ENCODE results near the gene SGPP1.
A peak's percentile ranks its signal among the peaks of the same experiment; 100 is the strongest.
"Not testable (repeated sequence)": the region's sequence is repeated elsewhere in the genome, so short reads cannot be mapped to it uniquely, and the experiment has no call there.

Gene SGPP1

GRCh38 chr14:63727736-63728728 is at the start of gene SGPP1:
Gene SGPP1, minus strand, starts transcription at chr14:63728065. Its CDS starts 121 bp downstream, at chr14:63727944.
- peak; percentile 73 for DNase-seq (ENCODE audit: low spot score)

- DNase-seq (ENCODE audit: low spot score), result no peak
These were observed 49.2 kb upstream of the SGPP1 start for GRCh38 chr14:63777024-63777423.

- no peak for DNase-seq (ENCODE audit: low spot score)
These were observed 45.6 kb upstream of the SGPP1 start for GRCh38 chr14:63773504-63773903.

GRCh38 chr14:63770187-63770807 is 42.4 kb upstream of the SGPP1 start:
- DNase-seq (ENCODE audit: low spot score), result peak; percentile 22

- DNase-seq (ENCODE audit: low spot score), result no peak
These were observed 38.7 kb upstream of the SGPP1 start for GRCh38 chr14:63766611-63767010.

GRCh38 chr14:63764620-63765139 is 36.8 kb upstream of the SGPP1 start:
- DNase-seq (ENCODE audit: low spot score), result no peak

GRCh38 chr14:63764103-63764502 is 36.2 kb upstream of the SGPP1 start:
- DNase-seq (ENCODE audit: low spot score), result no peak

GRCh38 chr14:63761351-63762117 is 33.7 kb upstream of the SGPP1 start:
- no peak for DNase-seq (ENCODE audit: low spot score)

GRCh38 chr14:63760014-63760413 is 32.1 kb upstream of the SGPP1 start:
- no peak for DNase-seq (ENCODE audit: low spot score)

GRCh38 chr14:63759456-63759855 is 31.6 kb upstream of the SGPP1 start:
- DNase-seq (ENCODE audit: low spot score), result no peak

- DNase-seq (ENCODE audit: low spot score), result no peak
These were observed 29.3 kb upstream of the SGPP1 start for GRCh38 chr14:63757211-63757610.

GRCh38 chr14:63752449-63753169 is 24.7 kb upstream of the SGPP1 start:
- DNase-seq (ENCODE audit: low spot score), result no peak

GRCh38 chr14:63751076-63751475 is 23.2 kb upstream of the SGPP1 start:
- not testable (repeated sequence) for DNase-seq (ENCODE audit: low spot score)

- DNase-seq (ENCODE audit: low spot score), result no peak
These were observed 20.0 kb upstream of the SGPP1 start for GRCh38 chr14:63747846-63748245.

- no peak for DNase-seq (ENCODE audit: low spot score)
These were observed 18.1 kb upstream of the SGPP1 start for GRCh38 chr14:63745858-63746425.

GRCh38 chr14:63745272-63745671 is 17.4 kb upstream of the SGPP1 start:
- no peak for DNase-seq (ENCODE audit: low spot score)

GRCh38 chr14:63737582-63738006 is 9.7 kb upstream of the SGPP1 start:
- no peak for DNase-seq (ENCODE audit: low spot score)

GRCh38 chr14:63735720-63736119 is 7.9 kb upstream of the SGPP1 start:
- DNase-seq (ENCODE audit: low spot score), result no peak

GRCh38 chr14:63730659-63731058 is 2.8 kb upstream of the SGPP1 start:
- no peak for DNase-seq (ENCODE audit: low spot score)

GRCh38 chr14:63727231-63727735 is 582 bp downstream of the SGPP1 start:
- peak; percentile 36 for DNase-seq (ENCODE audit: low spot score)

GRCh38 chr14:63726499-63726898 is 1.4 kb downstream of the SGPP1 start:
- peak; percentile 39 for DNase-seq (ENCODE audit: low spot score)

All from HuH-7.5 (cell line).